Testis (tissue), 2 donors: ENCODE data around the gene RNASE13.

ENCODE experiments used
- POLR2A ChIP-seq: fragments of 450-650 bp; IDR thresholded peaks from one replicate; pipeline ENCODE4 v1.6.1; 2017; ENCODE audit warnings: antibody characterized with exemption, mild to moderate bottlenecking, moderate library complexity
- TF ChIP-seq, protein P1 (sequence below), 3 experiments: fragments of 450-650 bp in 2 of 3; fragments of 200-600 bp in 1 of 3; sonication (generic) in 1 of 3; IDR thresholded peaks; one replicate each; pipeline ENCODE4 v1.5.1; 2016 to 2019; ENCODE audit warnings: antibody characterized with exemption in 3 of 3, mild to moderate bottlenecking in 2 of 3, moderate library complexity in 1 of 3

DNA sequence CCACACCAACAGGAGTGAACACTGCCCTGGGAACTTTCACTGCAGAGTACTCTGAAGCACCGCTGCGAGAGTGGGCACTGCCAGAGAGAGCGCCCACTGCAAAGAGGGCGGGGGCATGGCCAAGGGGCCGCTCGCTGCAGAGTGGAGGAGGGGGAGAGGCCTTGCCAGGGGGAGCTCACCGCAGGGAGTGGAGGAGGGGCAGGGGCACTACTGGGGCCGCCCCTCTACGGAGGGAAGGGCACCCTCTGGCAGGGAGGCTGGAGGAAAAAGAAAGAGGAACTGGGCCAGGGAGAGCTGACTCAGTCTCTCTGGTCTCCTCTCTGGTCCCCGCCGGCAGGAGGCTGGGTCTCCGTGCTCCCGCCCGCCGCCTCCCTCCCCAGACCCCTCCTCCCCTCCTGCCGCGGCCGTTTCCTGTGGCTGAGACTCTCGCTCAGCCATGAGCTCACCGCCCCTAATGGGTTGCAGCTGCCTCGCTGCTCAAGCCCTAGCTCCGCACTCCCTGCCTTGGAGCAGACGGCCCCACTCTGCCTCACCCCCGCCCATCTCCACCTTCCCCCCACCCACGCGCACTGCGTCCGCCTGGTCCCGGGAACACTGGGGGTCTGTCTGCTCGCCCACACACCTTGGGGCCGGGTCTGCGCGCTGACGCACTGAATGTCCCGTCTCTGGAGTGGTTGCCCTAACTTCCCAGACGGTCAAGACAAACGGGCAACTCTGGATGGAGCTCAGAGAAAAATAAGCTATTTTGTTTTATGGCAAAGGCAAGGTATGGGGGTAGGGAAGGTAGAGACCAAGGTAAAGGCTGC is 36.8 kb upstream of the RNASE13 start:
- no peak for TF ChIP-seq POLR2A
- TF ChIP-seq, protein P1, sequence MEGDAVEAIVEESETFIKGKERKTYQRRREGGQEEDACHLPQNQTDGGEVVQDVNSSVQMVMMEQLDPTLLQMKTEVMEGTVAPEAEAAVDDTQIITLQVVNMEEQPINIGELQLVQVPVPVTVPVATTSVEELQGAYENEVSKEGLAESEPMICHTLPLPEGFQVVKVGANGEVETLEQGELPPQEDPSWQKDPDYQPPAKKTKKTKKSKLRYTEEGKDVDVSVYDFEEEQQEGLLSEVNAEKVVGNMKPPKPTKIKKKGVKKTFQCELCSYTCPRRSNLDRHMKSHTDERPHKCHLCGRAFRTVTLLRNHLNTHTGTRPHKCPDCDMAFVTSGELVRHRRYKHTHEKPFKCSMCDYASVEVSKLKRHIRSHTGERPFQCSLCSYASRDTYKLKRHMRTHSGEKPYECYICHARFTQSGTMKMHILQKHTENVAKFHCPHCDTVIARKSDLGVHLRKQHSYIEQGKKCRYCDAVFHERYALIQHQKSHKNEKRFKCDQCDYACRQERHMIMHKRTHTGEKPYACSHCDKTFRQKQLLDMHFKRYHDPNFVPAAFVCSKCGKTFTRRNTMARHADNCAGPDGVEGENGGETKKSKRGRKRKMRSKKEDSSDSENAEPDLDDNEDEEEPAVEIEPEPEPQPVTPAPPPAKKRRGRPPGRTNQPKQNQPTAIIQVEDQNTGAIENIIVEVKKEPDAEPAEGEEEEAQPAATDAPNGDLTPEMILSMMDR (IDR thresholded peaks at IDR 0.05) = no peak
